Activated CD4-positive, alpha-beta T cell treated with anti-CD3 and anti-CD28 coated beads for 36 hours (primary cell): Measurements from ENCODE around the gene TECR. TPM values are rescaled to one million over a fixed set of nuclear protein-coding genes. Genes with fewer than 3 reads are reported as not detected.
"Not testable (repeated sequence)": the region's sequence is repeated elsewhere in the genome, so short reads cannot be mapped to it uniquely, and the experiment has no call there.

Source experiments
- ATAC-seq: fragments of 200-7000 bp; cut with Tn5 transposase; one replicate; pipeline ENCODE4 v1.10.0; 2021; ENCODE audit warnings: mild to moderate bottlenecking, moderate library complexity
- CTCF ChIA-PET: fragments of 350-600 bp; sonication (Branson Sonifier 250); formaldehyde crosslinking; loops from one replicate; lab custom pipeline; 2021; ENCODE audit warnings: antibody characterized with exemption; lab: Charles Lee
- POLR2A ChIA-PET: fragments of 350-600 bp; sonication (Branson Sonifier 250); formaldehyde crosslinking; loops from one replicate; lab custom pipeline; 2021; ENCODE audit warnings: antibody characterized with exemption, inconsistent platforms; lab: Charles Lee
- DNase-seq: peaks from one replicate; pipeline ENCODE4 v3.0.0-alpha.2; 2020
- H3K27ac Mint-ChIP-seq: one replicate; pipeline ENCODE4 v1.8.0; 2021; ENCODE audit warnings: mixed read lengths
- H3K27me3 Mint-ChIP-seq: one replicate; pipeline ENCODE4 v1.8.0; 2021; ENCODE audit warnings: mixed read lengths
- H3K36me3 Mint-ChIP-seq: one replicate; pipeline ENCODE4 v1.8.0; 2021; ENCODE audit warnings: low read depth, mixed read lengths
- H3K4me1 Mint-ChIP-seq: one replicate; pipeline ENCODE4 v1.8.0; 2021; ENCODE audit warnings: mixed read lengths
- H3K4me3 Mint-ChIP-seq: one replicate; pipeline ENCODE4 v1.8.0; 2021; ENCODE audit warnings: mild to moderate bottlenecking, moderate library complexity, mixed read lengths
- H3K9me3 Mint-ChIP-seq: one replicate; pipeline ENCODE4 v1.8.0; 2021; ENCODE audit warnings: low read depth, mixed read lengths
- intact Hi-C, 2 experiments: fragments of 100-400 bp; cut with DNase I in 1 of 2; cut with micrococcal nuclease in 1 of 2; formaldehyde crosslinking; loops; one replicate each; pipeline versions ENCODE4 v1.14.2 to v1.15.1; 2022 to 2024; cut with DNase I, micrococcal nuclease
- total RNA-seq, 2 experiments: library from RNA; stranded (reverse); gene quantifications; one replicate each; pipeline ENCODE4 v1.2.3, GENCODE V29; 2021

The TECR gene
- total RNA-seq, 2 experiments from 2014 or later, result 106 to 145 TPM

- DNase-seq, result no peak
- POLR2A ChIA-PET, result no interaction called here
- Mint-ChIP-seq H3K36me3 (peaks cover 8% of the 10 kb centered on the region), H3K4me3 (peak overlapping the region; percentile 95), H3K9me3 (no peaks in the 10 kb centered on the region), H3K4me1 (peaks cover 36% of the 10 kb centered on the region), H3K27me3 (no peaks in the 10 kb centered on the region), H3K27ac (peak overlapping the region; percentile 92)
- CTCF ChIA-PET, result interaction anchor here (0.5 to 8.5 kb wide), 7 partner anchors 15 to 1972 kb away, joined by 3 to 244 read pairs (median 4); partner anchors contain the start of genes TECR and ZNF333
- intact Hi-C loops, result loop anchor here (1.0 to 5.0 kb wide), 4 partner anchors 216 to 797 kb away; partner anchors contain the start of genes C19orf53 (in 1 of the 2) and OR7A17 (in 1 of the 2)
- ATAC-seq, result no peak
Observed at GRCh38 chr19:14570864-14571527, 41.6 kb downstream of the TECR start.

- Mint-ChIP-seq H3K27ac (peak within 1 kb of the TSS; percentile 92), H3K36me3 (peaks cover 5% of the 10 kb centered on the region), H3K27me3 (no peaks in the 10 kb centered on the region), H3K4me1 (peaks cover 36% of the 10 kb centered on the region), H3K9me3 (no peaks in the 10 kb centered on the region), H3K4me3 (peak within 1 kb of the TSS; percentile 95)
- intact Hi-C loops, result loop anchor here (1.0 to 5.0 kb wide), 5 partner anchors 117 to 798 kb away; partner anchors contain the start of genes C19orf53 (in 1 of the 2) and OR7A17 (in 1 of the 2)
- DNase-seq (peak; percentile 95), ATAC-seq (peak; percentile 95)
- CTCF ChIA-PET, result interaction anchor here (0.5 to 8.5 kb wide), 13 partner anchors 16 to 1017 kb away, joined by 3 to 244 read pairs (median 4); partner anchors contain the start of genes TECR and ZNF333
- POLR2A ChIA-PET, result interaction anchor here (0.6 to 0.9 kb wide), 3 partner anchors 12 to 116 kb away, joined by 3 to 11 read pairs (median 3); no protein-coding TSS in a partner anchor
Observed at GRCh38 chr19:14571695-14572490, 42.5 kb downstream of the TECR start, which contains the start of gene NDUFB7. Gene NDUFB7 (minus strand): TSS chr19:14572066. CDS start chr19:14572000, 66 bp downstream.

- Mint-ChIP-seq H3K4me1 (peaks cover 28% of the 10 kb centered on the region), H3K27ac (no peak overlapping the region), H3K9me3 (no peaks in the 10 kb centered on the region), H3K36me3 (peaks cover 2% of the 10 kb centered on the region), H3K27me3 (no peaks in the 10 kb centered on the region), H3K4me3 (no peak overlapping the region)
- CTCF ChIA-PET, result interaction anchor here (0.6 to 8.5 kb wide), 2 partner anchors 112 to 212 kb away, joined by 4 to 244 read pairs; partner anchors contain the start of gene ZNF333
- POLR2A ChIA-PET, result no interaction called here
- intact Hi-C loops, result loop anchor here in 1 of 2 experiments (2.0 kb wide), 1 partner anchor 313 kb away; no protein-coding TSS in a partner anchor
- DNase-seq, result no peak
- ATAC-seq, result no peak
Observed at GRCh38 chr19:14575428-14575980, 46.1 kb downstream of the TECR start.

- ChIA-PET CTCF (interaction anchor here (0.6 to 8.5 kb wide), 4 partner anchors 20 to 695 kb away, joined by 3 to 244 read pairs (median 4); partner anchors contain the start of gene ZNF333), POLR2A (no interaction called here)
- ATAC-seq (no peak), DNase-seq (no peak)
- intact Hi-C loops, result no loop called here
- no peaks in the 10 kb centered on the region for H3K27me3 Mint-ChIP-seq
- H3K4me1 Mint-ChIP-seq, result peaks cover 27% of the 10 kb centered on the region
- no peak overlapping the region for H3K4me3 Mint-ChIP-seq
- no peak overlapping the region for H3K27ac Mint-ChIP-seq
- H3K9me3 Mint-ChIP-seq, result no peaks in the 10 kb centered on the region
- H3K36me3 Mint-ChIP-seq, result peaks cover 2% of the 10 kb centered on the region
Observed at GRCh38 chr19:14576363-14576762, 47.0 kb downstream of the TECR start.

GRCh38 chr19:14577264-14577663 lies 47.9 kb downstream of the TECR start:
- Mint-ChIP-seq H3K36me3 (no peaks in the 10 kb centered on the region), H3K27ac (peak overlapping the region; percentile 53), H3K4me1 (peaks cover 22% of the 10 kb centered on the region)

GRCh38 chr19:14577885-14578427 lies 48.6 kb downstream of the TECR start:
- Mint-ChIP-seq H3K27ac (peak overlapping the region; percentile 60), H3K27me3 (no peaks in the 10 kb centered on the region), H3K9me3 (no peaks in the 10 kb centered on the region), H3K4me1 (peaks cover 25% of the 10 kb centered on the region), H3K4me3 (peak overlapping the region; percentile 6), H3K36me3 (no peaks in the 10 kb centered on the region)
- intact Hi-C loops, result no loop called here
- ChIA-PET POLR2A (no interaction called here), CTCF (interaction anchor here (8.5 kb wide), 1 partner anchor 110 kb away, joined by 244 read pairs; the partner anchor contains the start of gene ZNF333)
- peak; percentile 45 for DNase-seq
- peak; percentile 13 for ATAC-seq

More at GRCh38 chr19:14577264-14577663, 47.9 kb downstream of the TECR start:
- DNase-seq, result no peak
- ChIA-PET POLR2A (no interaction called here), CTCF (interaction anchor here (1.1 to 8.5 kb wide), 2 partner anchors 20 to 110 kb away, joined by 4 to 244 read pairs; partner anchors contain the start of gene ZNF333)
- Mint-ChIP-seq H3K4me3 (no peak overlapping the region), H3K27me3 (no peaks in the 10 kb centered on the region), H3K9me3 (no peaks in the 10 kb centered on the region)
- no peak for ATAC-seq
- intact Hi-C loops, result no loop called here

- Mint-ChIP-seq H3K4me1 (peaks cover 23% of the 10 kb centered on the region), H3K27ac (peak overlapping the region; percentile 74), H3K27me3 (no peaks in the 10 kb centered on the region), H3K36me3 (no peaks in the 10 kb centered on the region), H3K4me3 (no peak overlapping the region), H3K9me3 (no peaks in the 10 kb centered on the region)
- DNase-seq, result peak; percentile 83
- ATAC-seq, result peak; percentile 20
- intact Hi-C loops, result no loop called here
- ChIA-PET CTCF (interaction anchor here (1.0 to 2.0 kb wide), 5 partner anchors 8 to 109 kb away, joined by 3 to 5 read pairs (median 4); partner anchors contain the start of gene ZNF333), POLR2A (no interaction called here)
Observed at GRCh38 chr19:14580623-14581237, 51.3 kb downstream of the TECR start.

GRCh38 chr19:14582894-14583340 lies 53.5 kb downstream of the TECR start, which contains the start of gene CLEC17A:
Gene CLEC17A (plus strand): TSS chr19:14583084. CDS start chr19:14583161, 77 bp downstream.
- Mint-ChIP-seq H3K27me3 (no peaks in the 10 kb centered on the region), H3K9me3 (no peaks in the 10 kb centered on the region), H3K36me3 (no peaks in the 10 kb centered on the region), H3K27ac (no peak within 1 kb of the TSS), H3K4me3 (peak within 1 kb of the TSS; percentile 37), H3K4me1 (peaks cover 20% of the 10 kb centered on the region)
- ChIA-PET POLR2A (no interaction called here), CTCF (interaction anchor here (0.8 kb wide), 1 partner anchor 103 kb away, joined by 4 read pairs; no protein-coding TSS in a partner anchor)
- intact Hi-C loops, result no loop called here
- DNase-seq (no peak), ATAC-seq (no peak)

- POLR2A ChIA-PET, H3K9me3 Mint-ChIP-seq, intact Hi-C loops, H3K27me3 Mint-ChIP-seq, H3K4me3 Mint-ChIP-seq, H3K36me3 Mint-ChIP-seq, DNase-seq, ATAC-seq, H3K27ac Mint-ChIP-seq, CTCF ChIA-PET: not testable (repeated sequence)
- H3K4me1 Mint-ChIP-seq, result peaks cover 16% of the 10 kb centered on the region
Observed at GRCh38 chr19:14584372-14584771, 55.0 kb downstream of the TECR start.

GRCh38 chr19:14585187-14585586 lies 55.8 kb downstream of the TECR start:
- ATAC-seq (peak; percentile 92), DNase-seq (peak; percentile 69)
- CTCF ChIA-PET, H3K9me3 Mint-ChIP-seq, H3K27ac Mint-ChIP-seq, H3K36me3 Mint-ChIP-seq, H3K27me3 Mint-ChIP-seq, intact Hi-C loops, H3K4me3 Mint-ChIP-seq: not testable (repeated sequence)
- POLR2A ChIA-PET, result interaction anchor here (0.6 kb wide), 2 partner anchors 13 to 499 kb away, joined by 3 read pairs; partner anchors contain the start of gene NDUFB7
- peaks cover 16% of the 10 kb centered on the region for H3K4me1 Mint-ChIP-seq
